HG03060 (cell line): ENCODE measurements around the gene NR2F2.
"Not testable (repeated sequence)": the region's sequence is repeated elsewhere in the genome, so short reads cannot be mapped to it uniquely, and the experiment has no call there.

Source experiments
- ATAC-seq: cut with Tn5 transposase; IDR thresholded peaks from one replicate; pipeline ENCODE4 v1.9.1; 2021; ENCODE audit warnings: low read depth, moderate number of reproducible peaks; ENCODE audit not compliant: unreplicated experiment

The NR2F2 gene

DNA sequence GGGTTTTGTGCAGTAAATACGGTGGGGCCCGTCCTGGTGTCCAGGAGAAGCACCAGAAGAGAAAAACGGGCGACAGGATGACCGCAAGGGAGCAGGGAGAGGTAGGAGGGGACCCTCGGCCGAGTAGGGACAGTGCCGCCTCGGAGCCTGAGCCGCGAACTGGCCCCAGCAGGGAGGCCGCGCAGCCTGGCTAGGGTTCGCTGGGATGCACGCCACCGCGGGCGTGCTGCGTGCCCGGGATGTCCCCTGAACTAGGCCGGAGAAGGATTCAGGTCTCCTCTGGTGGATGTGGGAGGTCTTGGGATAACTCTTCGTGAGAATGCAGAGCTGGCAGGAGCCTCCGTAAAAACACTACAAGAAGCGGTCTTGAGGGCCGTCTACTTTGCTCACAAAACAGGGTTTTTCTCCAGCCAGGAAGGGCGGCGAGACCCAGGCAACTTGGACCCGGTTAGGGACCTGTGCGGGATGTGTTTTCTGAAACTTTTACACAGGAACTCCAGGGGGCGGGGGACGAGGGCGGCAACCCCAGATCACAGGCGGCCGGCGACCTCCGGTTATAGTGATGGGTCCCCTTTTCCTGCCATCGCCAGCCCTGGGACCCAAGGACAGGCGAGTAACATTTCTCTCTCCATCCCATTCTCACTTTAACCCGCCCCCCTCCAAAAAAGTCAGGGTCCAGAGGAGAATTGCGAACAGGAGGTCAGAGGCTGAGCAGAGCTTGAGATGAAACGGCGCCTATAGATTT, 35.5 kb downstream of the NR2F2 start:
- no peak for ATAC-seq

DNA sequence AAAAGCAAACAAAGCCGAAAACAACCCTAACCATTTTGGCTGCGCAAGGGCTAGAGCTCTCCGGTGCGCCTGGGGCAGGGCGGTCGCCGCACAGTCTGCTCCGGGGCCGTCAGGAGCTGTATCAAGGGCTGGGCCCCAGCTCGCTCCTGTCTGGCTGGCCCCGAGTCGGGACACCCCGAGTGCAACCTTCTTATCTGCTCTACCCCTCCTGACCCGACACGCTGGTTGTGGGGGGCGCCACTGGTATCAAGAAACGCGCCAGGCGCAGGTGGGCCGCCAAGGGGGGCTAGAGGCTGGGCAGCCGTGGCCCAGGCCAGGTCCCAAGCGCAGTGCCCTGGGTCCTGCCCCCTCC, 36.0 kb downstream of the NR2F2 start:
- ATAC-seq, result no peak

DNA sequence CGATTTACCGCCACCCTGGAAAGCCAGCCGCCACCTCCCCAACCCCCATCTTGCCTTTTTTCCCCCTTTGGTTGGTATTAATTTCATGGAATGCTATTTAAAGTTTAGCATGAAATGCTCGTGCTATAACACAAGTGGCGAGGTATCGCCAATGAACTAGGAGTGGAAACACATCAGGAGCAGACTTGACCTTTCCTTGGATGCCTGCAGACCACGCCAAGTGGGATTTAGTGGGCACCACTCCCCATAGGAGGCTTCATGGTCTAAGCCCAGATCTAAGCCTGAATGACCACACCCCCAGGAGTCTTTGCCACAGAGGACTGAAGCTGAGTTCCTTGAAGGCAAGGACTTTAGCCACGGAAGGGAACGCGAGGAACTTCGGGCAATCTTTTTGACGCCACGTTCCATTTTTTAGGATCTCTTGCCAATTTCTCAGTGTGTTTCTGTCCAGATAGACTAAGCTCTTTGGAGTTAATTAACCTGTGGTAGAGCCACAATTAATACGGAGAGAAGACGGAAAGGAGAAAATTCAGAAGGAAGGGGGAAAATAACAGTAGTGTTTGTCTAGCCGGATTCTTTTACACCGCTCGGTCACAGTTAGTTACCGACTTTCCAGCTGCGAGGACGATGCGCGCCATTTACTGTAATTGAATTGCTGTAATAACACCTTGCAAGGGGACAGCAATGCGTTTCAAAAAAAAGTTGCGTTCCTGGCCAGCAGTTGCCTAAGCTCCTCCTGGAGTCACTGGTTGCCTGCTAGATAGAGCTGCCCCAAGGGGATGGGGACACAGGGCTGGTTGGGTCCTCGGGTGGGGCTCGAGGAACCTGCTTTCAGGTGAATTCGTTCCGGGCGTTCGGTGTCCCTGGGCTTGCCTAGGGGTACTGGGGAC, 37.1 kb downstream of the NR2F2 start:
- no peak for ATAC-seq

DNA sequence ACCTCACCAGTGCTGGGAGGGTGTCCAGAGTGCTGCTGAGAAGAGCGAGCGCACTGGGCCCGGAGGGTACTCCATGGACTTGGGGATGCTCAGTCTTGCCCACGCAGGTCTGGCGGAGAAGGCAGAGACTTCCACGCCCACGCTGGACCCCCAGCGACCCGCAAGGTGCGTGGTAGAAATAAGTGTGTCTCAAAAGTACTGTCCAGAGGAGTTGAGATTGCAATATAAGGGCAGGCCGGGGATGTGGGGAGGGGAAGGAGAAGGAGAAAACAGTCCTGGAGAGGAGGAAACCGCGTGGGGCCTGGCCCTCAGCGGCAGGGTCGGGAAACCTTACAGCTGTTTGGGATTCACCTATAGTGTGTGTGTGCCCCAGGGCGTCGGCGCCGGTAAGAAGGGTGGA, 38.9 kb downstream of the NR2F2 start:
- ATAC-seq, result no peak

DNA sequence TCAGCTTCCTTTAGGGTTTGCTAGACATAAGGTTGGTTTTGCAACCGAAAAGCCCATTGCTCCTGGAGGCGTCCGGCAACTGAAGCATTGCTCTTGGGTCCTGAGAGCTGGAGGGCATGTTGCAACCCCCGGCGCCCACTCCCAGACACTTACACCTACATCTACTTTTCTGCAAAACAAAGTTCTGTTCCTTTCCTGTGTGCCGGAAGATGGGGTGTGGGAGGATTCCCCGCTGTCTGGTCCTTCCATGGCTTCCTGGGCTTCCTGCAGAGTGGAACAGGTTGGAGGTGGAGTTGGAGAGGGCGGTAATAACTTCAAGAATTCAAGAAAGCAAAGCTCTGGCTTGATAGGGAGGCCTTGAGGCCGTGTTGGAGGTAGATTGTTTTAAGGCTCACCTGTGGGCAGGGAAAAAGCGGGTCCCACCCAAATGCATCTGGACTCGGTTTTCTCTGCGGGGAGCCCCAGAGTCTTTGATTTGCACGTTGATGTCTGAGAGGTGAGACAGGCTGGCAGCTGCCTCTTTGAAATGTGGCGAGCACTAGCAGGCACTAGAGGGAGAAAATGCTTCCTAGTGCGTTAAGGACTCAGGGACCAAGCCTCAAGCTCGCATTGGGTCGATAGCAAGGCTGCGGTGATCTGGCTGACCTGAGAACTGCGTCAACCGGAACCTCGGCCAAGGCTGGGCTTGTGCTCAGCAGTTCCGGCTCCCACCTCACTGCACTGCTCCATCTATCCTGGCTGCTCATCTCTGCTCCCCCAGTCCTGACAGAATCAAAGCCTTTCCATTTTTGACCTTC, 39.5 kb downstream of the NR2F2 start:
- ATAC-seq, result no peak

DNA sequence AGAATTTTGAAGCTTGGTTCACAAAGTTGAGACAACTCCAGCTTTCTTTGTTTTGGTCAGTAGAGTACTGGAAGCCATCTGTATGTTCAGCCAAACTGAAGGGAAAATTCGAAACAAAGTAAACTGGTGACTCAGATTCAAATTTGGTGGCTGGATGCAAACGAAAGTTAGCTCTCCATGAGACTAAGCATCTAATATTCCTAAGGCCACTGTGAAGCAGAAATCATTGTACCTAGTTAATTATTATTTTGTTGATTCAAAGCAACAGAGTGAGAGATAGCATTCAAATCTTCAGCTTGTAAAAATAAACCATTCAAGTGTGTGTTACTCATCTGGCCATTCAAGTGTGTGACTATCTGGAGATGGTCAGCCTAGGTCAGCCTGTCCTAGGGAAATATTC, 42.1 kb downstream of the NR2F2 start:
- ATAC-seq, result no peak

DNA sequence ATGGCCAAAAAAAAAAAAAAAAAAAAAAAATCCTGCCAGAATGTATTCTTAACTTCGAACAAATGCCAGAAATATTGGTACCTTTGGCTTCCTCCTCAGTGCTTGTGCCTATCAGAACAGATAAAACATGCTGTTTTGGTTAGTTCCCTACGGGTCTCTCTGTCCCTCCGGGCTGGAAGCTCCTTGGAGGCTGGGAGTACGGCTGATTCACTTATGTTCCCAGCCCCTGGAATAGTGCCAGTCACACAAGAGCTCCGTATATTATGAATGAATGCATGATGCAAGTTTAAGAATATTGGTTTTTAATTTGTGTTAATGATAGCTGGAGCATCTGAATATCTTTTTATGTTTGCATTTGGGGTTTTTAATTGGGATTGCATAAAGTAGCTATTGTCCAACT, 44.0 kb downstream of the NR2F2 start:
- no peak for ATAC-seq

DNA sequence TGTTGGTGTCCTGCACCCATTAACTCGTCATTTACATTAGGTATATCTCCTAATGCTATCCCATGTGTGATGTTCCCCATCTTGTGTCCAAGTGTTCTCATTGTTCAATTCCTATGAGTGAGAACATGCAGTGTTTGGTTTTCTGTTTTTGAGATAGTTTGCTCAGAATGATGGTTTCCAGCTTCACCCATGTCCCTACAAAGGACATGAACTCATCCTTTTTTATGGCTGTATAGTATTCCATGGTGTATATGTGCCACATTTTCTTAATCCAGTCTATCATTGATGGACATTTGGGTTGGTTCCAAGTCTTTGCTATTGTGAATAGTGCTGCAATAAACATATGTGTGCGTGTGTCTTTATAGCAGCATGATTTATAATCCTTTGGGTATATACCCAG, 49.1 kb downstream of the NR2F2 start:
- ATAC-seq, result not testable (repeated sequence)

DNA sequence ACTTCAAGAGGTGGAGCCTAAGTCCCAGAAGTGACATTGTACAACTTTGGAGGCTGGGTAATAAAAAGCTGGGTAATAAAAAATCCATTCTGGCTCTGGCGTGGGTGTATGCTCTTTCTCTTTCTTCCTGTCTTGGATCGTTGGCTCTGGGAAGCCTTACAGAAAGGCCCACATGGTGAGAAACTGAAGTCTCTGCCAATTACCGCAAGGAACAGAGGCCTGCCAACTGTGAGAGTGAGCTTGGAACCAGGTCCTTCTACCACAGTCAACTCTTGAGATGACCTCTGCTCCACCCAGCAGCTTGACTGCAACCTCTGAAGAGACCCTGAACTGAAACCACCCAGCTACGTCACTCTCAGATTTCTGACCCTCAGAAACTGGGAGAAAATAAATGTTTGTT, 51.0 kb downstream of the NR2F2 start:
- ATAC-seq, result no peak

DNA sequence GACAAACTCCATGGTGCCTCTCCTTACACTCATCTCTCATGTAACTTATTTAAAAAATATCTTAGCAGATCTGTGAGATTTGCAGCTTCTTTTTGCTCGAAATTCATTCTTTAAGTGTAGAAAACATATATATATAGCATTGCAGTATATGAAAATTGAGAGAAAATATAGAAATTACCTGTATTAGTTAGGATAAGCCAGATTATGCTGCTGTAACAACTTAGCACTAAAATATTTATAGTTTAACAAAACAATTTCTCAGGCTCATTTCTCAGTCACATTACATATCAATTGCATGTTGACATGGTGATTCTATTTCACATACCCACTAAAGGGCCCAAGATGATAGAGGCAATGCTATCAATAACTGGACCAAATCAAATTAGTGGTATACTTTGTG, 54.7 kb downstream of the NR2F2 start:
- ATAC-seq, result no peak

DNA sequence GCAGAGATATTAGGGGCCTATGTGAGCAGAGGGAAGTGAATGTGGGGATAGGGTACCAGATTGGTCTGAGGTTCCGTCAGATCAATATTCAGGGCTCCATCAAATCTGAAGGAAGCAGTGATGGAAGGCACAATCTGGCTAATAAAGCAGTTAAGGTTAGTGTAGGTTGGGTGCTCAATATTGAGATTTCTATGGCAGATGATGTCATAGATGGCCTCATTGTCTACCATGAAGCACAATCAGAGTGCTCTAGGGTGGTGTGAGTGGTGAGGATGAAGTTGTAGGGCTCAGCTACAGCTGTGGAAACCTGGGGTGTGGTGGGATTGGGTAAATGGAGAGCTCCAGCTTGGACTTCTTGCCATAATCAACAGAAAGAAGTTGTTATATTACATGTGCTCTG, 58.2 kb downstream of the NR2F2 start:
- ATAC-seq, result no peak
